G401 (cell line): ENCODE data around the gene METTL3. TPM values are rescaled to one million over a fixed set of nuclear protein-coding genes. Genes with fewer than 3 reads are reported as not detected.
A peak's percentile ranks its signal among the peaks of the same experiment; 100 is the strongest.

Experiments
- DNase-seq: peaks from one replicate; pipeline ENCODE4 v3.0.0-alpha.2; 2015; ENCODE audit warnings: low spot score
- in situ Hi-C: cut with HindIII; loops from 2 replicates; pipeline ENCODE4 v1.10.0; 2016; ENCODE audit warnings: low sequenced_read_pairs, mixed read lengths
- total RNA-seq: library from RNA; depleted of rRNA; stranded (reverse); fragments of >200 nt; shearing (Covaris generic); gene quantifications from 2 replicates; pipeline ENCODE4 v1.2.3, GENCODE V29; 2014

The METTL3 gene
- total RNA-seq, 1 experiment from 2014 or later: 77.5 TPM

DNA sequence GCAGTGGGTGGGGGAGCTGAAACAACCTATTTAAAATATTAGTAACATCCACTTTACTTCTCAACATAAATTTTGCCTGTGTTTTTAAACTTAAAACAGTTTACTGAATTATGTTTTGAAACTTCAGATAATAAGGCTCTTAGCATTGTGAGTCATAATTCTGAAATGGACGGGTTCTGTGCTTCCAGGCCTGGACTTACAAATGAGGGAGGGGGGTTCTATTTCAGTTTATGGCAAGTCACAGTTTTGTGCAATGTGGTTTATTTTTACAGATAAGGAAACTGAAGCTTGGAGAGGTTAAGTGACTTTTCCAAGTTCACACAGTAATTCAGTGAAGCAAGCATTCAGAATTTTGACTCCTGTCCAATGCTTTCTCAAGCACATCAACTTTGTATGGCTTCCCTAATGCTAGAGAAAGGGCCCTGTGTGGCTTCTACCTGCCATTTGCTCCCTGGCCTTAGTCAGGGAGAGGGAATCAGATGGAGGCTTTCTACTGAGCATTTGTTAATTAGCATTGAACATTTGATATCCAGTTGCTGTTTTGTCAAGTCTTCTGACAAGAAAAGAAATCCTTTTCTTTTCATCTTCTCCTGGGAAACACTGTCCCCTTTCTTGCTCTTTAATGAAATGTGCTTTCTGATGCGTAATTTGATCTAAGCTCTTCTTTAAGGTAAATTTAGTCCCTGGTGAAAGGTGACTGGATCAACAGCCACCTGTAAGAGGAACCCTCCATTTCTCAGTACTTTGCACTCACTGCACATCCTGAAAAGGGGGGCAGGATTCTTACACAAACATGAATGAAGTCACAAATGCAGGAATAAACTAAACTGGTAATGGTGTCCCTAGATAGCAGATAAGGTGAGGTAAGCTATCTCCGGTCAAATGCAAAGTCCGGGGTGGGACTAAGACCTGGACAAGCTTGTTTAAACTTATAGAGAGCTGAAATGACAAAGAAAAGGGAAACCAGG lies 17.5 kb upstream of the METTL3 start:
- DNase-seq: no peak
- in situ Hi-C loops: no loop called here

DNA sequence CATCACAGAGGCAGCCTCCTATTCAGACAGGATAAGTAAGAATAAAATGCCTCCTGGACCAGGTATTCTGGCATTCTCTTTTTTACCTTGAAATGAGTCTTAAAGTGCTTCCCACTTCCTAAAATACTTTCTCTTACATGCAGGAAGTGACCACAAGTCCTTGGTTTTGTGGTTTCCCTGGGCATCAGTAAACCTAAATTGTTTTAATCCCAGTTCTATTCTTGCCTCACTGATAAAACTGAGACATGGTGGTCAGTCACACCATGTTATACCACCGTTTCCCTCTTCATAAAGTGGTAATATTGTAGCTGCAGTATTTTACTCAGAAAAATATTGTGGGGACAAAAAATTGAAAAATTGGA lies 16.2 kb upstream of the METTL3 start:
- no peak for DNase-seq
- in situ Hi-C loops: no loop called here

DNA sequence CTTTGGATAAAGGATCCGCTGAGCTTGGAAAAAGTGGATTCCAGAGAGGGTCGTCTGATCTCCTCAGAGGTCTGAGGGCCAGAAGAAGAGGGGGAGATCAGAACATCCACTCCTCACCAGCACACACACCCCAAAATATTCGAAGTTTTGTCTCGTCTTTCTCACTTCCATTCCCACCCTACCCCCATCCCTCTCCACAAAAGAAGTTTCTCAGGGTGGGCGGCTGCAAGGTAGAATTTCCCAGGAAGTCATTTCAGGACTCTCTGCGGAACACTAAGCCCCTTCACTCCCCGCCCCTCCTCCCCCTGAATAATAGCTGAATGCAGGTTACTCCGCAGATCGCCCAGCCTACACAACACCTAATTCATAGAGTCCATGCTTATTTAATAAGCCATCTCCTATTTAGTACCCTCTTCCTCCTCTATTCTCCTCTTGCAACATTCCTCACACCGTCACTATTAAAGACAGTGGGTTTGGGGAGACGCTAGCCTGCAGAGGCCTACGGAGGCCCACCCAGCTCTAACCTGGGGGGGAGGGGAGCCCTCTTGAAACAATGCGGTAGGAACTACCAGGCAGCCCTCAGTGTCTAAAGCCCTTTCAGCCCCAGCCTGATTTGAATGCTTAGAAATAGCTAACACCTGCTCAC lies 15.7 kb upstream of the METTL3 start:
- DNase-seq: peak; percentile 61
- in situ Hi-C loops: no loop called here

DNA sequence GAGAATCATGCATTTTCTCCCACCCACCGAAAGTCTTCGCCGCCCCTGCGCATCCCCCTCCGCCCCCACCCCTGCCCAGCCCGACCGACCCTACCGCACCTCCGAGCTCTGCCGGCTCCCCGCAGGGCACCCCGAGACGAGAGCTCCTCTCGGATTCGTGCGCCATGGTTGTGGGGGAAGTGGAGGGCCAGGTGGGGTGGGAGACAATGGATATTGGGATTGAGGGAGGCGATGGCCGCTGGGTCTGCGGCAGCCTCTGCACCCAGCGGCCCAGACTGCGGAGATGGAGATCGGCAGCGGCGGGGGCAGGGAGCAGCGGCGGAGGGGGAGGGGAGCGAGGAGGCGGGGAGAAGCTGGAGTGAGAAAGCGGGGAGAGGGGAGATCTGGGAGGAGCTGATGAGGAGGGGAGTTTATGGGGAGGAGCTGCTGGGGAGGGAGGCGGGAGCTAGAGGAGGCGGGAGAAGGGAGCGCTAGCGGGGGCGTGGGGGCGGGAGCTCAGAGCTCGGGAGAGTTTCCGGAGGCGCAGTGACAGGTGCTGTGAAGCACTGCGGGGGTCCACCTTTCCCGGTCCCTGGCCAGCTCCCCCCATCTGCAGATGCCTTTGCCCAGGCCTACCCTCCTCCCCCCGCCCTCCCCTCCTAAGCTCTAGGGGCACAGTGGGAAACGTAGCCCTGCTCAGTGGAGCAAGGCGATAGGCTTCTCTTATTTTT lies 15.0 kb upstream of the METTL3 start, which contains the start of gene SALL2:
TSS of gene SALL2 (minus strand) at position 385 of the 710 bp plus-strand sequence. CDS start at position 166, 219 bp downstream.
- peak; percentile 97 for DNase-seq
- in situ Hi-C loops: no loop called here

DNA sequence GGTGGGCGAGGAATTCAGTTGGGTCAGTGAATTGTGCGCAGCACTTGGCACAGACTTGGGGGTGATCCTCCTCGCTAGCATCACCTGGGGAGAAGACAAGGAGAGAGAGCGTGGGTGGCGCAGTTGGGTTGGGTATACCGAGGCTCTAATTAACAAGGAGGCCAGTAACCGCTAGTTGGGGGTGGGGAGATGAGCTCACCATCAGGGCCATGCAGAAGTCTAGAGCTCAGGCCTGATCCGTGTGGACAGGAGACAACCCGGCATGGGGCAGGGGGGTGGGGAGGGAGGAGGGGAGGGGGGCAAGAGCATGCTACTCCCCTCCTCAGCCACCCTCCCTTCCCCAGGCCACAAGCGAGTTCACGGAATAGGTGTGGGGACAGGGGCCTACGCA lies 14.4 kb upstream of the METTL3 start:
- DNase-seq: peak; percentile 79
- in situ Hi-C loops: no loop called here

DNA sequence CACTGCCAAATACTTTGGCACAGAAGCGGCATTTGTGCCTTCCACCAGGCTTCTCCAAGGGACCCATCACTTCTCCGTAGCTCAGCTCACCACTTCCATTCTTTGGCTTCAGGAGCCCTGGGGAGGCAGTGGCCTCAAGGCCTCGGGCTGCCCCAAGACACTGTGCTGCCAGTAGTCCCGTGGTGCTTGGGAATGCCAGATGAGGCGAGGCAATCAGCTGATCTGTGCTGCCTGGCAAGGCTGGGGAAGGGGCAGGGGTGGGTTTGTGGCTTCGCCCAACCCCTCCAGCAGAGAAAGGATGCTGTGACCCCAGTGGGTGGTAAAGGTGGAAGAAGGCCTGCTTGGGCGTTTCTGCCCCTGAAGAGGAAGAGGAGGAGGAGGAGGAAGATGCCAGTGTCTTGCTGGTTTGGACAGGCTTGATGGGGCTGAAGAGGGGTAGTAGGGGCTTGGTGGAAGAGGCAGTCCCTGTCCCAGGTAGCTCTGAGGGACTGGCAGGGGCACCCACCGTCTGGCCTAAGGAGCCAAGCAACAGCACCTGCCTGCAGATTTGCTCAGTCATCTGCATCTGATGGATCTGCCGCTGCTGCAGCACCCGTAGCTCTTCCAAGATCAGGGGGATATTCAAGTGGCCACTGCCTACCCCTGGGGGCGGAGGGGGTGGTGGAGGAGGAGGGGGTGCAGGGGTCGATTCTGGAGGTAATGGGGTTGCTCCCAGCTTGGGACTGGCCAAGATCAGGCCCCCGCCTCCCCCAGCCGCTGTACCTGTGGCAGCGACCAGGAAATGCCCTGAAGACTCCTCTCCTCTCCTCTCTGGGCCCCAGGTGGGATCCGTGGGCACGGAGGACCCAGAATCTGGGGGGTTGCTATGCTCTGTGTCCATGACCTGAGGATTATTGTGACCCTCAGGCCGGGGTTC lies 13.7 kb upstream of the METTL3 start:
- DNase-seq: no peak
- in situ Hi-C loops: no loop called here

DNA sequence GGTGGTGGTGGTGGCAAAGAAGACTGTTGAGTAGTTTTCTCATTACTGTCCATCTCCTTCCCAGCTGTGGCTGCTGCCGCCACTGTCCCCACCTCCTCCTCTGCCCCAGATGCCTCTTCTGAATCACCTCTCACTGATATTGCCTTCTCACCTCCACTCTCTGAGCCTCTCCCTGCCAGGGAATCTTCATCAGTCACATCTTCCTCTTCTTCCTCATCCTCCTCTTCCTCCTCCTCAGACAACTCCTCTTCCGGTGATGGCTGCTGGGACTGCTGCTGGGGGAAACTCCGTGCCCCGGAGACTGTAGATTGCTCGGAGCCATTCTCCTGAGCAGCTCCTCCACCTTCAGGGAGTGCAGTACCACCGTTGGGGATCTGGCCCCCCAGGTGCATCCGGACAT lies 12.1 kb upstream of the METTL3 start:
- no peak for DNase-seq
- in situ Hi-C loops: no loop called here

DNA sequence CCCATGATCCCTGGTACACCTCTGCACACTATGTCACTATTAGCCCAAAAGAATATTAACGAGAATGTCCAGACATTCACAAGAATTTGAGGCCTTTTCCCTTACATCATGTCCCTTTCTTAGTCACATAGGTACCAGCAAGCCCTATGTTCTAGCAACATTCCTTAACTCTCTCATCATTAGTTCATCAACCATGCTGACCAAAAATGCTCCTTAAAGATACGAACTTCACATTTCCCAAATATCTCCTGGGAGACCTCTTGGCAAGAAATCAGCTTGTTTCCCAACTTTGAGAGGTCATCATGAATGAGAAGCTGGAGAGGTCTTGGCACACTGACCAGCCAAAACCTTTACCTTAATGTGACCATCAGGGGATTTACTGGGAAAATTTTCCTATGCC lies 10.4 kb upstream of the METTL3 start:
- DNase-seq: no peak
- in situ Hi-C loops: no loop called here

DNA sequence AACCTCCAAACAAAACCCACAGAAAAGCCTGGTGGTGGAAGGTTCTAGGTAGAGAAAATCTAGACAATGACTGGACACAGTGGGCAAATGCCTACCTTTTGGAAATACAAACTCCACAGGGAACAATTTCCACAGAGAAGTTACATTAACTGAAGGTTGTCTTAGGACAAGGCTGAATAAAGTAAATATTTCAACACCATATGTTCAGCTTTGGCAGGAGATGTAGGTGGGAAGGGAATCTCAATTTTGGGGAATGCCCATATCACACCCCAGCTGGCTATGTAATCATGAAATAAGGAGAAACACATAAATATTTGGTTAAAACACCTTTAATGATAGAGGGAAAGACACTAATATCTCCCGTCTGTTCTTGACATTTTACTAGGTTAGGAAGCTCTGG lies 9.6 kb upstream of the METTL3 start:
- DNase-seq: no peak
- in situ Hi-C loops: no loop called here

DNA sequence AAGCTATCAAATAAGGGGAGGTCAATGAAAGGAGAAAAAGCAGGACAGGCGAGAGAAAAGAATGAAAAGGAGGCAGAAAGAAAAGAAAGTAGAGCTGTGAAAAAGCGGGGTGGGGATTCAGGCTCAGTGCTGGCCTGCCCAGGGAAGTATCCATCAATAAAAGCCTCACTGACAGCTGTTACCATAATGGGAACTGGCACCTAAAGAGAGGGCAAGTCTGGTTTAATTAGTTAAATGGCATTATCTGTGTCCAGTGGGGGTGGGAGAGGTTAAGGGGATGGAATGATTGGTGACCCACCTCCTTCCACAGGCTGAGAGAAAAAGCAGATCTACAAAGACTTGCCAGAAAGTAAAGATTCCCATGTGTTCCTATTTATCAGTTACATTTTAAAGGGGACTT lies 7.6 kb upstream of the METTL3 start:
- no peak for DNase-seq
- in situ Hi-C loops: no loop called here

DNA sequence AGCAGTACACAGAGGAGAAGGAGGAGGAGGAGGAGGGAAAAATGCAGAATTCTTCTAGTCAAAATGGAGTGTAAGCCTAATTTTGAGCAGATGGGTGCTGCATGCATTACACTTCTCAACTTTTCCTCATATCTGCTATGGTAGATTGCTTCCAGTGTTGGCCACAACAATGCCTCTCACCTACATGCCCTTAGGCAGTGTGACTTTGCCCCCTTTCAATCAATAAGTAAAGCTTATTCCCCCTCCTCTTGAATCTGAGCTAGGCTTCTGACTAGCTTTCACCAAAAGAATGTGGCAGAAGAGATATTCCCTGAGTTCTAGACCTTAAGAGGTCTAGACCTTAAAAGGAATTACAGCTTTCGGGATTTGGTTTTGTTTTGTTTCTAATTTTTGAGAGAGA lies 3.2 kb upstream of the METTL3 start:
- in situ Hi-C loops: no loop called here
- DNase-seq: no peak

DNA sequence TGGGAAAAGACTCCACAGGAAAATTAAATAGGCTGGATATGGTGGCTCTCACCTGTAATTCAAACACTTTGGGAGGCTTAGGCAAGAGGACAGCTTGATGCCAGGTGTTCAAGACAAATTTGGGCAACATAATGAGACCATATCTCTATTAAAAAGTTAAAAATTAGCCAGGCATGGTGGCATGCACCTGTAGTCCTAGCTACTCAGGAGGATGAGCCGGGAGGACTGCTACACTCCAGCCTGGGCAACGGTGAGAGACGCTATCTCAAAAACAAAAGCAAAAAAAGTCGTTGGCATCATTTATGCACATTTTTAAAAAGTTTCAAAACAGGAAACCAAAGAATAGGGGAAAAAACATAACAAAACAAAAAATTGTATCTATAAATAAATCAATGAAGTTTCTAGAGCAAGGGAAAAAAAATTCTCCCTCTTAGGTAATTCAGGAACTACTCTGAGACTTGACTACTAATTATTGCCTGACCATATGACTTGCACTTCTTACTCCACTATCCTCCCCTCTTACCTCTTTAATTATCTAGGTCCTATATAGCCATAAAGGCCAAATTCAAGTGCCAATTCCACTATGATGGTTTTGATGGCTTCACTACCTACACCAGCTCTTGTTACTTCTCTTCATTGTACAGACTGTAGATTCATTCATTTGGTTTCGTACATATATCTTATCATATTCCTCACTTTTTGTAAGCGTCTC lies 1.6 kb downstream of the METTL3 start:
- DNase-seq: no peak
- in situ Hi-C loops: no loop called here

DNA sequence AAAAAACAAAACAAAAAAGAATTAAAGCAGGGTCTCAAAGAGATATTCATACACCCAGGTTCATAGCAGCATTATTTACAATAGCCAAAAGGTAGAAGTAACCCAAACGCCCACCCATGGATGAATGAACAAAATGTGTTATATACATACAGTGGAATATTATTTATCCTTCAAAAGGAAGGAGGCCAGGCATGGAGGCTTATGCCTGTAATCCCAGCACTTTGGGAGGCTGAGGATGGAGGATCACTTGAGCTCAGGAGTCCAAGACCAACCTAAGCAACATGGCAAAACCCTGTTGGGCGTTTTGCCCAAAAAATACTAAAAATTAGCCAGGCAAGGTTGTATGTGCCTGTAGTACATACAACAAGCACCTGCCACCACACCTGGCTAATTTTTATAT lies 4.6 kb downstream of the METTL3 start:
- in situ Hi-C loops: no loop called here
- DNase-seq: no peak

DNA sequence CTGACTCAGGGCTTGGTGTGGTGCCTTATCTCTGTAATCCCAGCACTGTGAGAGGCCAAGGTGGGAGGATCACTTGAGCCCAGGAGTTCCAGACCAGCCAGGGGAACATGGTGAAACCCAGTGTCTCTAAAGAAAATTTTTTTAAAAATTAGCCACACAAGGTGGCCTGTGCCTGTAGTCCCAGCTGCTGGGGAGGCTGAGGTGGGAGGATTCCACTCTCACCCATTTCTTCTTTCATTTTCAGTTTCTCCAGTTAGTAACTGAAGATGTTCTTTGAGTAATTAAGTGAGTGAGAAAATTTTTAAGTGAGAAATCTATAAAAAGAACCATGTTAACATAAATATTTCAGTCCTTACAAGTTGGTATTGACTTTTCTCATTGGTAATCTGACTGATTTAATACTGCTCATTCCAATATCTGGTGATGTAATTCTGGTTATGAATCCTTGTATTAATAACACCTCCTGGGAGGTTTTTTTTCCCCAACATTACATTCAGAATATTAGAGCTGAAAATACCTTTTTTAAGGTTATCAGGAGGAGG lies 6.1 kb downstream of the METTL3 start:
- no peak for DNase-seq
- in situ Hi-C loops: no loop called here

DNA sequence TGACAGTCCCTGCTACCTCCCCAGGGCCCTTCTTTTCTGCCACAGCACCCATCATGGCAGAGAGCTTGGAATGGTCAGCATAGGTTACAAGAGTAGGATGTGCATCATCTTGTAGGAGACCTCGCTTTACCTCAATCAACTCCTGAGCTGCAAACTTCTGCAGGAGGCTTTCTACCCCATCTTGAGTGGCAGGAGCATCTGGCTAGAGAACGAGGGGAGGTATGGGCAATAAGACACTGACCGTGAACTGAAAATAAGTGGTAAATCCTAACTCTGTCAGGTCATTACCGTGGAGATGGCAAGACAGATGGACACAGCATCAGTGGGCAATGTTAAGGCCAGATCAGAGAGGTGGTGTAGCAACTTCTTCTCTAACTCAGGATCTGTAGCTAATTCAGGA lies 7.8 kb downstream of the METTL3 start:
- in situ Hi-C loops: no loop called here
- no peak for DNase-seq

DNA sequence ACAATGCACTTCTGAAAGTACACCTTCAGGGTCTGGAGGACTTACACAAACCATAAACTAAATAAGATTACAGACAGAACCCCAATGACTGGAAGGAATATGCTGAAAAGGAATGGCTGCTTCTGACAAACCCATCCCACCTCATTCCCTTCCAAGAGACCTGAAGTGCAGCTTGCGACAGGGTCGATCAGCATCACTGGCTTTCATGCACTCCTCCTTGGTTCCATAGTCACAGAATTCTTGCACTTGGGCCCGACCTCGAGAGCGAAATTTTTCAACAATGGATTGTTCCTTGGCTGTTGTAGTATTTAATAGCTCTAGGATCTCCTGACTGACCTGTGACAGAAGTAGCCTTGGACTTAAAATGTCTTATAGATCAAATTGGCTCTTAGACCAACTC lies 9.6 kb downstream of the METTL3 start:
- in situ Hi-C loops: no loop called here
- DNase-seq: no peak

DNA sequence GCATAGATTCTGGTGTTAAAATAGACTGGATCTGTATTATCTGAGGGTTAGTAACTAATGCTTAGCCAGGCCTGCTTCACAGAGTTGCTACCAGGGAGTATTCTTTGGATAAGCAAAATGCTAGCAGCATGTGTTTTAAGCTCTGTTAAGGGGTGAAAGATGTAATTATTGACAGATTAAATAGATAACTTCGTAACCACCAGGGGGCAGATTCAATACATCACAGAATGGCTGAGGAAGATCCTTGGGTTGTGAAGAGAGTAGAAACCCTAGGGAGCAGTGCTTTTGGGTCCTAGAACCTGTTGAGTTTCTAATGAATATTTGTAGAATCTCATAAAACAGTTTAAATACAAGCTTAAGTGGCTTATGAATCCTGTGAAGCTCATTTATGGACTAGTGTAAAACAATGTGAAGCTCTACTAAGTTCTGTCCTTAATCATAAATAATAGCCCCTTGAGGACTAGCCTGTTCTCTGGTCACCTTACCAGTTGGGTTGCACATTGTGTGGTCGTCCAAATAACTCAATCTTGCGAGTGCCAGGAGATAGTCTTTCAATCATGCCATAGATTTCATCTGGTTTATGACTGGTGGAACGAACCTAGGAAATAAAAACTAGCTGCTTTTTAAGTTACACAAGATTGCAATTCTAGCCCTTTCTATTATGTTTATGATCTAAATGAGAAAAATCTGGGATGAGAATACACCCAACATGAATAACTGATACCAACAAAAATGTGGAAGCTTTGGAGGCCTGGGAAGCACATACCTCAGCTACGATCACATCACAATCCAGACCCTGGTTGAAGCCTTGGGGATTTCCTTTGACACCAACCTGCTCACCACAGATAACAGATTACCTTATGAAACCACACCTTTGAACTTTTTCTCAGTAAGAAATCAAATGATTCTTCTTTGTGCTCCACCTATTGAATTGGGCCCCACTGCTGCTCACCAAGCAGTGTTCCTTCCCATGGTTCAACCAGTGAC lies 12.3 kb downstream of the METTL3 start:
- DNase-seq: peak; percentile 56
- in situ Hi-C loops: no loop called here
